ENCODE results near the gene LUZP2. TPM values are rescaled to one million over a fixed set of nuclear protein-coding genes. Genes with fewer than 3 reads are reported as not detected.
"Not testable (repeated sequence)": the region's sequence is repeated elsewhere in the genome, so short reads cannot be mapped to it uniquely, and the experiment has no call there.

Gene LUZP2
- total RNA-seq, 4 donors from 2014 or later, result under 0.01 TPM; not detected in 3

DNA sequence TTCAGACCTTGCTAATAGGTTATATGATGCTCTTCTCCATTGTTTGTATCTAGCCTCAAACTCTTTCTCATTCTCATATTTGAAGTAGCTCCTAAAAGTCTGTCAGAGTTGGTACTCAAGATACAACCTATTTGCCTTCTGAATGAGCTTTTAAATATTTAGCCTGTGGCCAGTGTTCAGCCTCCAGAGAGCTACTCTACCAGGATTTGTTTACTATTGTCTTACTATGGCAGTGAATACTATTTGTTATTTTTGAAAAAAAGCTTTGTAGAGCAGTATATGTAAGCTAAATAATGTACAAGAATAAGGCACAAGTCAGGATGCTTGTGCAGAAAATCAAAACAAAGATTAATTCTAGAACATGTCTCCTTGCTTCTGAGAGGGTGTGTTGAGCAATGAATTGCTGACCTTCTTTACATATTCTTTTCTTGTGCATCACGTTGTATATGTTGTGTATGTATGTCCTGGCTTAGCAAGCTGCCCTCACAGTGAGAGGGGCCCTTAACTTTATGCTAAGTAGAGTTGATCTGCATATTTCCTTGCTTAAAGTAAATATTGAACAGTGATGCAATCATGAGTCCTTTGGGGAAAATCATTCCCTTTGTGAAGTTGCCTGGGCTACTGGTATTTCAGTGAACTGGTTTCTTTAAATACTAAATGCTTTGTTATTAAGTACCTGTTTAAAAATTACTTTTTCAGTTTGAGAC lies 438.0 kb downstream of the LUZP2 start:
- peaks cover 0 to 17% (median 0%) of the 10 kb centered on the region in 4 donors for H3K9me3 ChIP-seq
- WGBS, 2 donors, result 20 to 26% methylated on average over 1 of the region's 1 CpG
- H3K36me3 ChIP-seq, result no peaks in the 10 kb centered on the region
- no peak for TF ChIP-seq POLR2A (IDR thresholded peaks at IDR 0.05)
- TF ChIP-seq, protein P1, sequence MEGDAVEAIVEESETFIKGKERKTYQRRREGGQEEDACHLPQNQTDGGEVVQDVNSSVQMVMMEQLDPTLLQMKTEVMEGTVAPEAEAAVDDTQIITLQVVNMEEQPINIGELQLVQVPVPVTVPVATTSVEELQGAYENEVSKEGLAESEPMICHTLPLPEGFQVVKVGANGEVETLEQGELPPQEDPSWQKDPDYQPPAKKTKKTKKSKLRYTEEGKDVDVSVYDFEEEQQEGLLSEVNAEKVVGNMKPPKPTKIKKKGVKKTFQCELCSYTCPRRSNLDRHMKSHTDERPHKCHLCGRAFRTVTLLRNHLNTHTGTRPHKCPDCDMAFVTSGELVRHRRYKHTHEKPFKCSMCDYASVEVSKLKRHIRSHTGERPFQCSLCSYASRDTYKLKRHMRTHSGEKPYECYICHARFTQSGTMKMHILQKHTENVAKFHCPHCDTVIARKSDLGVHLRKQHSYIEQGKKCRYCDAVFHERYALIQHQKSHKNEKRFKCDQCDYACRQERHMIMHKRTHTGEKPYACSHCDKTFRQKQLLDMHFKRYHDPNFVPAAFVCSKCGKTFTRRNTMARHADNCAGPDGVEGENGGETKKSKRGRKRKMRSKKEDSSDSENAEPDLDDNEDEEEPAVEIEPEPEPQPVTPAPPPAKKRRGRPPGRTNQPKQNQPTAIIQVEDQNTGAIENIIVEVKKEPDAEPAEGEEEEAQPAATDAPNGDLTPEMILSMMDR (IDR thresholded peaks at IDR 0.05), result no peak
- TF ChIP-seq EP300 (IDR thresholded peaks at IDR 0.05), result no peak
- H3K4me3 ChIP-seq, result no peak overlapping the region
- H3K27ac ChIP-seq, result no peak overlapping the region
- H3K27me3 ChIP-seq, result no peaks in the 10 kb centered on the region
- DNase-seq (ENCODE audit: low spot score in 2 of 2), result no peak
- no peaks in the 10 kb centered on the region for H3K4me1 ChIP-seq

DNA sequence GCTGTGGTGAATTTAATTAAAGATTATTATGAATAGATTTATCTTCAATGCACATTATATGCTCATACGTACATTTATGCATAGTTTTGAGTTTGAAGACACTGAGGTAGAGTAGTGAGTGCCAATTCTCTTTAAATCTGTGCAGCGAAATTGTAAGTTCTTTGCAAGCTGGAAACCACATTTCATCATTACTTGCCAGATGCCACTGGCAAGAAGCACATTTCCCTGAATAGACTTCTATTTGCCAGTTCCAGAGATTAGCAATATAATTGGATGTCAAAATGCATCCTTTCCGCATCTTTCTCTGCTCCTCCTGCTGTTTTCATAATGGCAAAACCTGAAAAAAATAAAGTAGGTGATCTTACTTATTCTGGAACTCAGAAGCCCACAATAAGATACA lies 448.0 kb downstream of the LUZP2 start:
- TF ChIP-seq POLR2A (IDR thresholded peaks at IDR 0.05), result no peak
- no peak for TF ChIP-seq EP300 (IDR thresholded peaks at IDR 0.05)
- TF ChIP-seq, protein P1 (IDR thresholded peaks at IDR 0.05), result no peak
- no peak overlapping the region for H3K4me3 ChIP-seq
- H3K27ac ChIP-seq, result no peak overlapping the region
- WGBS, 2 donors, result 83 to 92% methylated on average over 3 of the region's 3 CpGs
- H3K4me1 ChIP-seq, result no peaks in the 10 kb centered on the region
- no peak for DNase-seq (ENCODE audit: low spot score in 2 of 2)
- no peaks in the 10 kb centered on the region for H3K9me3 ChIP-seq
- no peaks in the 10 kb centered on the region for H3K36me3 ChIP-seq
- no peaks in the 10 kb centered on the region for H3K27me3 ChIP-seq

DNA sequence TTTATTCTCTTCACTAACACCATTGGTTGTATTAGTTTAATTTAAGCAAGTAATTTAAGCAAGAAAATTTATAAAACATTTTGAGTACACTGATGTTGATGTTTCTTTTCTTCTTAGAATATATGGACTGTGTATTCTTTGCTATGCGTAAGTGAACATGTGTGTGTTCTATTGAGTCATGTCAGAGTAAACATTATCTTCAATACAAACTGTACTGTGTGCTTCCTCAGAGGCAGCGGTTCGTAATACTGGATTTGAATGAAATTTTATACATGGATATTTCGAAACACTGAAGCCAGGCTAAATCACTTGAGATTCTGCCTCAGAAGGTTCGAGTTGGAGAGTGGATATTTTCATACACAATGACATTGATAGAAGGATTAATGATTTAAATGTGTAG lies 452.6 kb downstream of the LUZP2 start:
- 64 to 73% methylated on average over 5 of the region's 5 CpGs for WGBS, 2 donors
- Histone ChIP-seq H3K9me3 (no peaks in the 10 kb centered on the region), H3K27me3 (no peaks in the 10 kb centered on the region), H3K27ac (no peak overlapping the region), H3K4me1 (no peaks in the 10 kb centered on the region), H3K4me3 (no peak overlapping the region), H3K36me3 (no peaks in the 10 kb centered on the region)
- TF ChIP-seq, protein P1 (IDR thresholded peaks at IDR 0.05), result no peak
- TF ChIP-seq EP300 (IDR thresholded peaks at IDR 0.05) (no peak), POLR2A (IDR thresholded peaks at IDR 0.05) (no peak)
- no peak for DNase-seq (ENCODE audit: low spot score in 2 of 2)

DNA sequence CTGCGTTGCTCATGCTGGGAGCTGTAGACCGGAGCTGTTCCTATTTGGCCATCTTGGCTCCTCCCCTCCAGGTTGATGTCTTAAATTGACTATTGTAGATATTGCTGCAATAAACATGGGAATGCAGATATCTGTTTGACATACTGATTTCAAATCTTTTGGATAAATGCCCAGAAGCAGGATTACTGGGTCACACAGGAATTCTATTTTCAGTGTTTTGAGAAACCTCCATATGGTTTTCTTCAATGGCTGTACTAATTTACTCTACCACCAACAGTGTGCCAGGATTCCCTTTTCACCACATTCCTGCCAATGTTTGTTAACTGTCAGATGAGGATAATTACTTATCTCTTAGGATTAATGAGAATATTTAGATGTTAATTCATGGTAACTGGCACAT lies 467.0 kb downstream of the LUZP2 start:
- Histone ChIP-seq H3K27me3 (no peaks in the 10 kb centered on the region), H3K36me3 (no peaks in the 10 kb centered on the region), H3K9me3 (peaks cover 0 to 1% (median 0%) of the 10 kb centered on the region in 4 donors), H3K4me1 (no peaks in the 10 kb centered on the region), H3K27ac (no peak overlapping the region), H3K4me3 (no peak overlapping the region)
- no peak for DNase-seq (ENCODE audit: low spot score in 2 of 2)
- WGBS, 2 donors, result 83 to 92% methylated on average over 2 of the region's 2 CpGs
- TF ChIP-seq, protein P1 (IDR thresholded peaks at IDR 0.05), result no peak
- no peak for TF ChIP-seq POLR2A (IDR thresholded peaks at IDR 0.05)
- no peak for TF ChIP-seq EP300 (IDR thresholded peaks at IDR 0.05)

DNA sequence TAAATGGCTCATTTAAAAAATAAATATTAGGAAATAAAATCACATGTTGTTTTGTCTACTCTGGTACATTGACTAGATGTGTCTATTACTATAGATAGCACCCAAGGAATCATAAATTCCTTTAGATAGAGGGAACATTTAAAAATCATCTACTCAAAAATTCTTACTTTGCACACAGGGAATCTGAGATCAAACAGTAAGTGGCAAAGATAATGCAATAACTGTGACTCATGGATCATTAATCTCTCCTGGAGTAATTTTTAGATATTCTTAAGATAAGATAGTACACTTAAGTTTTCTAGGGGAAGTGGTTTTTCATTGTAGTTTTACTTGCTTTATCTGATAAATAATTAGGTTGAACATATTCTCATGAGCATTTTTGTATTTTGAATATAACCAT lies 468.9 kb downstream of the LUZP2 start:
- H3K36me3 ChIP-seq, result no peaks in the 10 kb centered on the region
- TF ChIP-seq POLR2A (IDR thresholded peaks at IDR 0.05) (no peak), EP300 (IDR thresholded peaks at IDR 0.05) (no peak)
- TF ChIP-seq, protein P1 (IDR thresholded peaks at IDR 0.05), result no peak
- DNase-seq (ENCODE audit: low spot score in 2 of 2), result no peak

DNA sequence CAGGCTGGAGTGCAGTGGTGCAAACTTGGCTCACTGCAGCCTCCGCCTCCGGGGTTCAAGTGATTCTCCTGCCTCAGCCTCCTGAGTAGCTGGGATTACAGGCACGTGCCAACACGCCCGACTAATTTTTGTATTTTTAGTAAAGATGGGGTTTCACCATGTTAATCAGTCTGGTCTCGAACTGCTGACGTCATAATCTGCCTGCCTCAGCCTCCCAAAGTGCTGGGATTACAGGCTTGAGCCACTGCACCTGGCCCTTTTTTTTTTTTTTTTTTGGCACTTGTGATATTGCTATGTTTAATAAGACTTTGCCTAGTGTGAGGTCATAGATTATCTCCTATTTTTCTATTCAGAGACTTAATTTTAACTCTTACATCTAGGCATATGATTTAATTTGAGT lies 497.1 kb downstream of the LUZP2 start:
- not testable (repeated sequence) for H3K9me3 ChIP-seq; H3K27me3 ChIP-seq; DNase-seq (ENCODE audit: low spot score in 2 of 2); H3K4me1 ChIP-seq; H3K36me3 ChIP-seq; H3K4me3 ChIP-seq; H3K27ac ChIP-seq
- WGBS, 2 donors, result 86 to 91% methylated on average over 7 of the region's 7 CpGs

More for the DNA sequence above, 468.9 kb downstream of the LUZP2 start:
- Histone ChIP-seq H3K4me1 (no peaks in the 10 kb centered on the region), H3K9me3 (no peaks in the 10 kb centered on the region), H3K27me3 (no peaks in the 10 kb centered on the region), H3K27ac (no peak overlapping the region), H3K4me3 (no peak overlapping the region)

DNA sequence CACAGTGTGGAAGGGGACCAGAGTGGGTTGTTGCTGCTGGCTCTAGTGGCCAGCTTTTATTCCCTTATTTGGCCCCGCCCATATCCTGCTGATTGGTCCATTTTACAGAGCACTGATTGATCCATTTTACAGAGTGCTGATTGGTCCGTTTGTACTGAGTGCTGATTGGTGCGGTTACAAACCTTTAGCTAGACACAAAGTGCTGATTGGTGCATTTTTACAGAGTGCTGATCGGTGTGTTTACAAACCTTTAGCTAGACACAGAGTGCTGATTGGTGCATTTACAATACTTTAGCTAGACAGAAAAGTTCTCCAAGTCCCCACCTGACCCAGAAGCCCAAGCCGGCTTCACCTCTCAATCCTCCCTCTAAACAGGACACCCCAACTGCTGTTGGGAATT lies 503.1 kb downstream of the LUZP2 start:
- DNase-seq (ENCODE audit: low spot score in 2 of 2); H3K27me3 ChIP-seq; H3K4me1 ChIP-seq; H3K9me3 ChIP-seq; H3K4me3 ChIP-seq; H3K36me3 ChIP-seq; H3K27ac ChIP-seq: not testable (repeated sequence)
- 76 to 81% methylated on average over 4 to 5 of the region's 5 CpGs for WGBS, 2 donors

Data from tibial nerve (tissue), 4 donors.